M059J (cell line): ENCODE results near the gene FLYWCH2. TPM values are rescaled to one million over a fixed set of nuclear protein-coding genes. Genes with fewer than 3 reads are reported as not detected.
A peak's percentile ranks its signal among the peaks of the same experiment; 100 is the strongest.
"Not testable (repeated sequence)": the region's sequence is repeated elsewhere in the genome, so short reads cannot be mapped to it uniquely, and the experiment has no call there.

Experiments
- DNase-seq: peaks from one replicate; pipeline ENCODE4 v3.0.0-alpha.2; 2012; ENCODE audit warnings: low read depth
- total RNA-seq: library from RNA; depleted of rRNA; stranded (reverse); fragments of >200 nt; shearing (Covaris generic); gene quantifications from 2 replicates; pipeline ENCODE4 v1.2.3, GENCODE V29; 2014

The FLYWCH2 gene
- total RNA-seq, 1 experiment from 2014 or later, result 97.4 TPM

DNA sequence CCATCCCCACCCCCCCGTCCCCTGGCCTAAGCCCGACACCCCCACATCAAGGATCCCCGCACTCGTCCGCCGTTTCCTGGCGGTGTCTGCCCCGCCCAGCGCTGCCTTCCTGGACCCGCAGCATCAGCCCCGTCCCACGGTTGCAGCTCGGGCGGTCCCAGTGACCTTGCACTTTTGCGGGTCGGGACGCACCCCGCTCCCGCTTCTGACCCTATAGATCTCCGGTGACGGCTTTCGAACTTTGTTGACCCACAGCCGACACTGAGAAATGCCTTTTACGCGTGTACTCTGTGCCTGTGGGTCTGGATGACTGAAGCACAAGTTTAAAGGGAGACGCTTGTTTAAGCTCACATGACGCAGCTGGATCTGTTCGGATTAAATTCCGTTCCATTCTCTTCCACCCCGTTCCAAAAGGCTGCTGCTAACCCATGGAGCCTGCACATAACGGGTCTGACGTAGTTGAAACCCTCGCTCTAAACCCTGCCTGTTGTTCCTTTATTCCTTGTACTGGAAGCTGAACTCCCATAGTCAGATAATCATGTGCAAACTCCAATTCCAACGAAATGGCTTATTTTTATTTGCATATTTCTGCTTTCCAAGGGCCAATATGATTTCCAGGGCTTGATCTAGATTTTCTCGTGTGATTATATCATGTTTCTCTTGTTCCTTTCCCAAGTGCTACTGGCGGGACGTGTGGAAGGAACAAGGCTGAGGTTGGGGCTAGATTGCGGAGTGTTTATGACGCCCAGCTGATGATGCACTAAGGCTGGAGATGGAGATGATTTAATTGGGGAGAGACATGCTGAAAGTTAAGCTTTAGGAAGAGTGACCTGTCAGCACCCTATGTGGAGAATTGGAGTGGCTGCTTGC is 29.6 kb downstream of the FLYWCH2 start:
- peak; percentile 61 for DNase-seq

DNA sequence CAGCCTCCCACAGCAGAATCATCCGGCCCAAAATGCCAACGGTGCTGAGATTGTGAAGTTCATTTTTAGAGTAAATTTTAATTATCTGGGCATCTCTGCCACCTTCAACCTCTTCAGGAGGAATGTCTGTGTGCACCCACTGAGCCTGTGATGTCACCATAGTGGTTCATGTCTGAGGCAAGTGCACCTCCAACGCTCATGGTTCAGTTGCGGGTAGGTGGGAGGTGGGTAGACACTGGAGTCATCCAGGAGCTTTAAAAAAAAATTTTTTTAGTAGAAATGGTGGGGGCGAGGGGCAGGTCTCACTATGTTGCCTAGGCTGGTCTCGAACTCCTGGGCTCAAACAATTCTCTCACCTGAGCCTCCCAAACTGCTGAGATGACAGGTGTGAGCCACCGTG is 30.6 kb downstream of the FLYWCH2 start:
- DNase-seq, result no peak

DNA sequence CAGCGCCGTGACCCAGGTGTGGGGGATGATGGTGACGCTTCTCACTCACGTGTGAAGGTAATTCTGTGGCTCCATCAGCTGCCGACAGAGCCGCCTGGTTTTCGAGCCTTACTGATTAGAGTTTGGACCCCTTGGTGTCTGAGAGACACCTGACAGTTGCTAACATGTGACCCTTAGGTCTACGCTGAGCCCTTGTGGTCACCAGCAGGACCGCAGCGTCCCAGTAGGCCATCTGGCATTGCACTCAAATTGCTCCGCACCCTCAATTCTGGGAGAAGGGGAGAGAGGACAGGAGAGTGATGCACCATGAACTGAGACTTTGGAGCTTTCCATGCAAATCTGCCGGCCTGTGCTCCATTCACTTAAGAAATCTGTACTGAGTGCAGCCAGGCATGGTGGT is 31.2 kb downstream of the FLYWCH2 start:
- DNase-seq, result no peak

DNA sequence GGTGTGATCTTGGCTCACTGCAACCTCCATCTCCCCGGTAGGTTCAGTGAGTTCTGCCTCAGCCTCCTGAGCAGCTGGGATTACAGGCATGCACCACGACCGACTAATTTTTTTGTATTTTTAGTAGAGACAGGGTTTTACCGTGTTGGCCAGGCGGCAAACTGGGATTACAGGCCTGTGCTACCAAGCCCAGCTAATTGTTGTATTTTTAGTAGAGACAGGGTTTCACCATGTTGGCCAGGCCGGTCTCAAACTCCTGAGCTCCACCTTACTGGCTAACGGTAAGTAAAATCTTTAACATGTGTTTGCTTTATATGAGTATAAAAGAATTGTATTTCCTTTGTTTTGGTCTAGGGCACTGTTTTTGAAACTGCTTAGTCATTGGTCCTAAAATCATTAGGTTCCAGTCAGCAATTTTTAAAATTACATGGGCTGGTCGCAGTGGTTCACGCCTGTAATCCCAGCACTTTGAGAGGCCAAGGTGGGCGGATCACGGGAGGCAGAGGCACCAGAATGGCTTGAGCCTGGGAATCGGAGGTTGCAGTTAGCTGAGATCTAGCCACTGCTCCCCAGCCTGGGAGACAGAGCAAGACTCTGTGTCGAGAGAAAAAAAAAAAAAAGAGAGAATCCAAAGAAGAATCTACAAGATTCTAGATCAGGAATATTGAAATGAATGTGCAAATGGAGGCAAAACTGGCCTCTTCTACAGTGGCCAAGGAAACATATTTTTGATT is 32.3 kb downstream of the FLYWCH2 start:
- peak; percentile 13 for DNase-seq

DNA sequence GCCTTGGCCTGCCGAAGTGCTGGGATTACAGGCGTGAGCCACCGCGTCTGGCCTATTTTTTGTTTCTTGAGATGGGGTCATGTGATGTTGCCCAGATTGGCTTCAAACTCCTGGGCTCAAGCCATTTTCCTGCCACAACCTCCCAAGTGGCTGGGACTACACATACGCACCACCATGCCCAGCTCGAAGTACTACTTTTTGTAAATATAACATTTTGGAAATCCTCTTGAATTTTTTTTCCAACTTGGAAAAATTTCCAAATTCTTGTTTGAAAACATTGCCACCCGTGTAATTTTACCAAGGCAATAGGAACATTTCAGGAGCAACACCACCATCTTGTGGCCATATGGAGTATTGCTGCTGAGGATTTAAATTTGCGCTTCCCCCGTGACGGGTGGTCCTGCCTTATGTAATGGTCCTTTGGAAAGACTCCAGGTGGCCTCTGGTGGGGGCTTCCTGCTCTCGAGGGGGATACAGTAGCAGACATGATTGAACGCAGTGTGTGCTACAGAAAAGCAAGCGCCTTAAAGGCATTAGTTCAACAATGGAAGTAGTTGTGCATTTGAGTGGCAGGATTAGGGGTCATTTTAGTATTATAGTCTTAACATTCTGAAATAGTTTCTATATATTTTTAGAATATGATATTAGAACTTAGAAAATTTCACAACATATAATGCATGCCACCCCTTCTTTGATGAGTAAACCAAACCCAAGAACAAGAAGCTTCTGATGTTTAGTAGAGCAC is 36.7 kb downstream of the FLYWCH2 start:
- peak; percentile 54 for DNase-seq

DNA sequence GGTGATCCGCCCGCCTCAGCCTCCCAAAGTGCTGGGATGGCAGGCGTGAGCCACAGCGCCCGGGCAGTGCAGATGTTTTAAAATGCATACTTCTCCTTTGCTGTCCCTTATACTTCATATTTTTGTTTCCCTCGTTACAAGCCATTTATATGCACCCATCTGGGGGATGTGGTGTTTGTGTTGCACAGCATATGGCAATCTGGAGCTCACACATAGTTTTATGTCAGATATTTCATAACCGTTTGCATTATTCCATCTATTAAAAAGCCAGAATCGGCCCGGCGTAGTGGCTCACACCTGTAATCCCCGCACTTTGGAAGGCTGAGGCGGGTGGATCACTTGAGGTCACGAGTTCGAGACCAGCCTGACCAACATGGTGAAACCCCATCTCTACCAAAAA is 40.5 kb downstream of the FLYWCH2 start:
- DNase-seq, result no peak

DNA sequence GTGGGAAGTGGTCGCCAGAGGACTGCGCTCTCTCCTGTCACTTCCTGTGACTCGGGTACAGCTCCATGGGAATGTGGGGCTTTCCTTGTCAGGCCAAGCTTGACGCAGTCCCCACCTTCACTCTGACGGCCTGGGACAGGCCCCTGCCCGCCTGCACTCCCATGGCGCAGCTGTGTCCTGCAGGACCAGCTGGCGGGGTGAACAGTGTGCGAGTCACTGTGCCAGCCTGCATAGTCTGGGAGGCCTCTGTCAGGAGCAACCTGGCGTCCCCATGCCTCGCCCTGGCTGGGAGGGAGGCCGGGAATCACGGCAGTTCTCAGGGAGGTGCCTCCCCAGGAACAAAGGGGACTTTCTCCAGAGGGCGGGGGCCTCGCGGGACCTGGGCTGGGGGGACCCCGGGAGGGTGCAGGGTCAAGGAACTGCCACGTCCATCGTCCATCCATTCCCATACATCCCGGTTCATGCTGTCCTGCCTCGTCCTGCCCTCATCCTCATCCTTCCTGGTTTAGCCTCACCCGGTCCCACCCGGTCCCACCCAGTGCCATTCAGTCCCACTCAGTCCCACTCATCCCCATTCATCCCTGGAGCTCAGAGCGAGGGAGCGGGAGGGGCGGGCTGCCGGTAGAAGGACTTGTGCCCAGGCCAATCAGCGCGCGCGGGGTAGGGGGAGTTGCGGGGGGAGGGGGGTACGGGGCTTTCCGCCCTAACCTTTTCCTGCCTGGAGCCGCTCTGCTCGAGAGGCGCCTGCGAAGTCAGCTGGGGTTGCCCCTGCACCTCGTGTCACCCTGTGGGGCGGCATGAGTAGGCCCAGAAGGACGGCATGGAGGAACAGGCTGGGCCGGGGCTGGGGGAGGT is 42.1 kb downstream of the FLYWCH2 start:
- no peak for DNase-seq

DNA sequence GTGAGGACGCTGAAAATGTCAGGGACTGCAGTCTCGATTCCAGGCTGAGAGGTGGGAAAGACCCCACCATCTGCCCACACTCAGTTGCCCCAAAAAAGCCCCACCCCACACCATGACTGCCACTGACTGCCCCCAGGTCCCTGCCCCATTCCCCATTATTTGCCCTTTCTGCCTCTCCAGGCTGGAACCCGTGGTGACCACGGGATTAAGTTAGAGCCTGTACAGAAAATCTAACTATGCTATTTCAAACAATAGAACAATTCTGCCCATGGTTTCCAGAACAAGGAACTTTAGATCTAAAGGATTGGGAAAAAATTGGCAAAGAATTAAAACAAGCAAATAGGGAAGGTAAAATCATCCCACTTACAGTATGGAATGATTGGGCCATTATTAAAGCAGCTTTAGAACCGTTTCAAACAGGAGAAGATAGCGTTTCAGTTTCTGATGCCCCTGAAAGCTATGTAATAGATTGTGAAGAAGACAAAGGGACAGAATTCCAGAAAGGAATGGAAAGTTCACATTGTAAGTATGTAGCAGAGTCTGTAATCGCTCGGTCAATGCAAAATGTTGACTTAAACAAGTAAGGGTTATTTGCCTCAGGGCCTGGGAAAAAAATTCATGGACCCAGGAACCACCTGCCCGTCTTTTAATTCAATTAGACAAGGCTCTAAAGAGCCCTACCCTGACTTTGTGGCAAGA is 43.1 kb downstream of the FLYWCH2 start:
- no peak for DNase-seq

DNA sequence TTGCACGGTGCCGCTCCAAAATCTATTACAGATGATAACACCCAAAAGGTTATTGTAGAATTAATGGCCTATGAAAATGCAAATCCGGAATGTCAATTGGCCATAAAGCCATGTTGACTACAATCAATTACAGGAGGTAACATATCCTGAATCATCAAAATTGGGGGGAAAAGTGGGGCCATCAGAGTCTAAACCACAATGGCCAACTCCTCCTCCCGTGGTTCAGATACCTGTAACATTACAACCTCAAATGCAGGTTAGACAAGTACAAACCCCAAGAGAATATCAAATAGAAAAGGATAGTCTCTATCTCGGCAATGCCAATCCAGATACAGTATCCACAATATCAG is 43.6 kb downstream of the FLYWCH2 start:
- DNase-seq, result no peak

DNA sequence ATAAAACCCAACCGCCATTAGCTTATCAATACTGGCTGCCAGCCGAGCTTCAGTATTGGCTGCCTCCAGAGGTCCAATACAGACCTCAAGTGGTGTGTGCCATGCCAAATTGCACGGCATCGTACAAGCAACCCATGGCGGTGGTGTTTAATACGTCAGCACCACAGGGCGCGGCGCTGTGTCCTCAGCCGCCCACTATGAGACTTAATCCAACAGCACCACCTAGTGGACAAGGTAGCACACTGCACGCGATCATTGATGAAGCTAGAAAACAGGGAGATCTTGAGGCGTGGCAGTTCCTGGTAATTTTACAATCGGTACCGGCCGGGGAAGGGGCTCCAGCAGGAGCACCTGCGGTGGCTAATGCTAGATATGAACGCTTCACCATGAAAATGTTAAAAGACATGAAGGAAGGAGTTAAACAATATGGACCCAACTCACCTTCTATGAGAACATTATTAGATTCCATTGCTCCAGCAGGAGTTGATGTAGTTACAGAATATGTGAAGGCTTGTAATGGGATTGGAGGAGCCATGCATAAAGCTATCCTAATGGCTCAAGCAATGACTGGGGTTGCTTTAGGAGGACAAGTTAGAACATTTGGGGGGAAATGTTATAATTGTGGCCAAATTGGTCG is 44.1 kb downstream of the FLYWCH2 start:
- DNase-seq, result peak; percentile 80

DNA sequence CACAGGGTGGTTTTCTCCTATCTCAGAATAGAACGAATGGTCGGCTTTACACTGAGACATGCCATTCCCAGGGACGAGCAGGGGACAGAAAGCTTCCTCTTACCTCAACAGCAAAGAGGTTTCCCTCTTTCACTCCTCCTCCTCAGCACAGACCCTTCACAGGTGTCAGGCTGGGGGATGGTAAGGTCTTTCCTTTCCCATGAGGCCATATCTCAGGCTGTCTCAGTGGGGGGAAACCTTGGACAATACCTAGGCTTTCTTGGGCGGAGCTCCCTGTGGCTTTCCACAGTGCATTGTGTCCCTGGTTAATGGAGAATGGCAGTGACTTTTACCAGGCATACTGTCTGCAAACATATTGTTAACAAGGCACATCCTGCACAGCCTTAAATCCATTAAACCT is 45.1 kb downstream of the FLYWCH2 start:
- not testable (repeated sequence) for DNase-seq

DNA sequence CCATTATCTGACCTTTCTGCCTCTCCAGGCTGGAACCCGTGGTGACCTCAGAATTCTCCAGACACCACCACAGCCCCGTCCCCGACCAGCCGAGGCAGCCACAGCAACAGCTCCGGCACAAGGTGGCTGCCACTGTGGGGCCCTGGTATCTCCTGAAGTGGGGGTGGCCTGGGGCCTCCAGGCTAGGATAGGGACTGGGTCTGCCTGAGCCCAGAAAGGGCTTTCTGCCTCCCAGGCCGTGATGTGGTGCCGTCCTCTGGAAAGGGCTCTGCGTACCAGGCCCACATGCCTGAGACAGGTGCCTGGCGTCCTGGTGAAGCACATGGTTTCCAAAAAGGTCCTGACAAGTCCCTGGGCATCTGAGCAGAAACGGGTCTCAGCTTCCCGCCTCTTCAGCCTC is 45.8 kb downstream of the FLYWCH2 start:
- DNase-seq, result no peak

DNA sequence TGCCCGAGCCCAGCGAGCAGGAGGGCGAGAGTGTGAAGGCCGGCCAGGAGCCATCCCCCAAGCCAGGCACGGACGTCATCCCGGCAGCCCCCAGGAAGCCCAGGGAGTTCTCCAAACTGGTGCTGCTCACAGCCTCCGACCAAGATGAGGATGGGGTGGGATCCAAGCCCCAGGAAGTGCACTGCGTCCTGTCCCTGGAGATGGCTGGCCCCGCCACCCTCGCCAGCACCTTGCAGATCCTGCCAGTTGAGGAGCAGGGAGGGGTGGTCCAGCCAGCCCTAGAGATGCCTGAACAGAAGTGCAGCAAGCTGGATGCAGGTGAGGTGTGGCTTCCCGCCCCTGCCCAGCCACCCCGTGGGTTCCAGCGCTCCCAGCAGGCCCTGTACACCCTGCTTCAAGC is 46.7 kb downstream of the FLYWCH2 start:
- DNase-seq, result no peak

DNA sequence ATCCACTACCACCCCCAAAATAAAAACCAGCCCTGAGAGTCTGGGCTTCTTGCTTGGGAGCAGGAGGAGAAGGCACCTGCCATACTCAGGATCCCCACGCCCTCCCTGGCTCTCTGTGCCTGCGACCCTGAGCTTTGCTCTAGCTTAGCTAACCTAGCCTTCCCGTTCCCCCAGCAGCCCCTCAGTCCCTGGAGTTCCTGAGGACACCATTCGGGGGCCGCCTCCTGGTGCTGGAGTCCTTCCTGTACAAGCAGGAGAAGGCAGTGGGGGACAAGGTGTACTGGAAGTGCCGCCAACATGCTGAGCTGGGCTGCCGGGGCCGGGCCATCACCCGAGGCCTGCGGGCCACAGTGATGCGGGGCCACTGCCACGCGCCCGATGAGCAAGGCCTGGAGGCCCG is 47.2 kb downstream of the FLYWCH2 start:
- no peak for DNase-seq

DNA sequence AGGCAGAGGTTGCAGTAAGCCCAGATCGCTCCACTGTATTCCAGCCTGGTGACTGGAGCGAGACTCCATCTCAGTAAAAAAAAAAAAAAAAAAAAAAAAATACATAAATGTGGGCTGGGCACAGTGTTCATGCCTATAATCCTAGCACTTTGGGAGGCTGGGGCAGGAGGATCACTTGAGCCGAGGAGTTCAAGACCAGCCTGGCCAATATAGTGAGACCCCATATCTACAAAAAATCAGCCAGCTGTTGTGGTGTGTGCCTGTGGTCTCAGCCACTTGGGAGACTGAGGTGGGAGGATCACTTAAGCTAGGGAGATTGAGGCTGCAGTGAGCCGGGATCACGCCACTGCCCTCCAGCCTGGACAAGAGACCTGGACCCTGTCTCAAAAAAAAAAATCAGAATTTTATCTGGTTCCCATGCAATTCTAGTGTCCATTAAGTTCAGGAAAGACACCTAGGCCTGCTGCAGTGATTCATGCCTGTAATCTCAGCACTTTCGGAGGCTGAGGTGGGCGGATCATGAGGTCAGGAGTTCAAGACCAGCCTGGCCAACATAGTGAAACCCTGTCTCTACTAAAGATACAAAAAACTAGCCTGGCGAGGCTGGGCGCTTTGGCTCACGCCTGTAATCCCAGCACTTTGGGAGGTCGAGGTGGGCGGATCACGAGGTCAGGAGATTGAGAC is 48.4 kb downstream of the FLYWCH2 start:
- DNase-seq, result not testable (repeated sequence)

DNA sequence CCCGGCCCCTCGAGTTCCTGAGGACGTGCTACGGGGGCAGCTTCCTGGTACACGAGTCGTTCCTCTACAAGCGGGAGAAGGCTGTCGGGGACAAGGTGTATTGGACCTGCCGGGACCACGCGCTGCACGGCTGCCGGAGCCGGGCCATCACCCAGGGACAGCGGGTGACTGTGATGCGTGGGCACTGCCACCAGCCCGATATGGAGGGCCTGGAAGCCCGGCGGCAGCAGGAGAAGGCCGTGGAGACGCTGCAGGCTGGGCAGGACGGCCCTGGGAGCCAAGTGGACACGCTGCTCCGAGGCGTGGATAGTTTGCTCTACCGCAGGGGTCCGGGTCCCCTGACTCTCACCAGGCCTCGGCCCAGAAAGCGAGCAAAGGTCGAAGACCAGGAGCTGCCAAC is 50.1 kb downstream of the FLYWCH2 start:
- no peak for DNase-seq

DNA sequence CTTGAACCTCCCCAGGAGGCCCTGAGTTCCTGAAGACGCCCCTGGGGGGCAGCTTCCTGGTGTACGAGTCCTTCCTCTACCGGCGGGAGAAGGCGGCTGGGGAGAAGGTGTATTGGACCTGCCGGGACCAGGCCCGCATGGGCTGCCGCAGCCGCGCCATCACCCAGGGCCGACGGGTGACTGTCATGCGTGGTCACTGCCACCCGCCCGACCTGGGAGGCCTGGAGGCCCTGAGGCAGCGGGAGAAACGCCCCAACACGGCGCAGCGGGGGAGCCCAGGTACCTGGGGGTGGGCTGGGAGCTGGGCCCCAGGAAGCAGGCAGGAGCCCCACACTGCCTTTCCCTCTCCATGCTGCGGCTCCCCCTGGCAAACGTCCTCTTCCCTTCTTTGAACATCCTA is 50.7 kb downstream of the FLYWCH2 start:
- no peak for DNase-seq

DNA sequence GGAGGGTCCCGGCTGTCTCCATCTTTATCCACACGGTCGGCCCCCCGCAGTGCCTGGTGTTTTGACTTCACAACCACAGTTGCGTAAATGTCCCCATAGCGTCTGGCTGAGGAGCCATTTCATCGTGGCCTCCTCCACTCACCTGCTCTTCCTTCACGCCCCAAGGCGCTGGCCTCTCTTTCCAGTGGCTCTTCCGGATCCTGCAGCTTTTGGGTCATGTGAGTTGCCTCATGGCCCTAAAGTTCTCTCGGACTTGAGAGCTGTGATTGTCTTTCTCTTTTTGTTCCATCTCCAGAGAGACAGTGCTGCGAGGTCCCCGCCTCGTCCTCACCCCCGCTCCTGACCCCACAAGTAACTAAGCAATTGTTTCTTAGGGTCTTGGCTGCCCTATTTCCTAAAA is 51.4 kb downstream of the FLYWCH2 start:
- DNase-seq, result no peak

DNA sequence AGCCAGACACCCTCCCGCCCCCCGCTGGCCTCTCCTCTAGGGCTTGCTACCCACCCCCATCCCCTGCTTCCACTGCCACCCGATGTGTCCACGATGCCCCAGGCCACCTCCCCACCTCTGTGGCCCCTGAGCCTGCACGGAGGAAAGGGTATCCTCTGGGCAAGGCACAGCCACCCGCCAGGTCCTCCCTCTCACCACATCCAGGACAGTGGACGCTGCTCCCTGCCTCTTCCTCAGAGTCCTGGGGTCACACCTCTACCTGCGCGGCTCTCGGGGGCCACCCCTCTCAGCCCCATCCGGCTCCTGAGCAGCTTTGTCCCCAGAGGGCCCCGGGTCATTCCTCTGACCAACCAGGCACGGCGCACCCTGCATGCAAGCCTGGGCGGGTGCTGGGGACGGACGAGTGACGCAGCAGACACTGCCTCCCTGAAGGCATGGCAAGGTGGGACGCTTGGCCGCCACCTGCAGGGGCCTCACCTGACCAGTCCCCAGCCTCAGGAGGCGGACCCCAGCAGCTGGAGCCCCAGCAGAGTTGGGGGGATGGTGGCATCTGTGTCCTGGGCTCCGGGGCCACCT is 53.5 kb downstream of the FLYWCH2 start:
- DNase-seq, result no peak

DNA sequence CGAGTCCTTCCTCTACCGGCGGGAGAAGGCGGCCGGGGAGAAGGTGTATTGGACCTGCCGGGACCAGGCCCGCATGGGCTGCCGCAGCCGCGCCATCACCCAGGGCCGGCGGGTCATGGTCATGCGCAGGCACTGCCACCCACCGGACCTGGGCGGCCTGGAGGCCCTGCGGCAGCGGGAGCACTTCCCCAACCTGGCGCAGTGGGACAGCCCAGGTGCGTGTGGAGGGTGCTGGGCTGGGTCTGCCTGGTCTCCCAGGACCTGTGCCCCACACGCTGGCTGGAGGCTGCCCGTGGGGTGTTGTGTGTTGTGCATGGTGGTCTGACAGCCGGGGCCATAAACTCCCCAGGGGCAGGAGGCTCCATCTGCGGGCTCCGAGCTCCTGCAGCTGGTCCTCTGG is 54.2 kb downstream of the FLYWCH2 start:
- no peak for DNase-seq
